Chondrocyte (in vitro differentiated cells): ENCODE data around the gene RBBP8. TPM values are rescaled to one million over a fixed set of nuclear protein-coding genes. Genes with fewer than 3 reads are reported as not detected.
A peak's percentile ranks its signal among the peaks of the same experiment; 100 is the strongest.

ENCODE experiments used
- DNase-seq: peaks from one replicate; pipeline ENCODE4 v3.0.0; 2021; ENCODE audit warnings: mixed read lengths, low spot score
- H3K27ac Mint-ChIP-seq: one replicate; pipeline ENCODE4 v1.8.0; 2021; ENCODE audit warnings: mild to moderate bottlenecking, moderate library complexity, mixed read lengths; ENCODE audit not compliant: unreplicated experiment
- H3K27me3 Mint-ChIP-seq: 2 replicates; pipeline ENCODE4 v1.8.0; 2021; ENCODE audit warnings: low read depth, mixed read lengths
- H3K36me3 Mint-ChIP-seq: 2 replicates; pipeline ENCODE4 v1.8.0; 2021; ENCODE audit warnings: low read depth, mixed read lengths
- H3K4me1 Mint-ChIP-seq: 2 replicates; pipeline ENCODE4 v1.8.0; 2021; ENCODE audit warnings: low read depth, mild to moderate bottlenecking, mixed read lengths
- H3K4me3 Mint-ChIP-seq: one replicate; pipeline ENCODE4 v1.8.0; 2021; ENCODE audit warnings: mild to moderate bottlenecking, moderate library complexity, mixed read lengths; ENCODE audit not compliant: unreplicated experiment
- H3K9me3 Mint-ChIP-seq: 2 replicates; pipeline ENCODE4 v1.8.0; 2021; ENCODE audit warnings: low read depth, mixed read lengths
- total RNA-seq: library from RNA; stranded (reverse); gene quantifications from 3 replicates; pipeline ENCODE4 v1.2.1, GENCODE V29; 2021
- TF ChIP-seq, protein P1 (sequence below): fragments of 200-600 bp; sonication (generic); IDR thresholded peaks from 2 replicates; pipeline ENCODE4 v1.5.0; 2021; ENCODE audit warnings: antibody characterized with exemption, mild to moderate bottlenecking, moderate library complexity

Gene RBBP8
- total RNA-seq, 1 donor from 2014 or later: 24.7 TPM

DNA sequence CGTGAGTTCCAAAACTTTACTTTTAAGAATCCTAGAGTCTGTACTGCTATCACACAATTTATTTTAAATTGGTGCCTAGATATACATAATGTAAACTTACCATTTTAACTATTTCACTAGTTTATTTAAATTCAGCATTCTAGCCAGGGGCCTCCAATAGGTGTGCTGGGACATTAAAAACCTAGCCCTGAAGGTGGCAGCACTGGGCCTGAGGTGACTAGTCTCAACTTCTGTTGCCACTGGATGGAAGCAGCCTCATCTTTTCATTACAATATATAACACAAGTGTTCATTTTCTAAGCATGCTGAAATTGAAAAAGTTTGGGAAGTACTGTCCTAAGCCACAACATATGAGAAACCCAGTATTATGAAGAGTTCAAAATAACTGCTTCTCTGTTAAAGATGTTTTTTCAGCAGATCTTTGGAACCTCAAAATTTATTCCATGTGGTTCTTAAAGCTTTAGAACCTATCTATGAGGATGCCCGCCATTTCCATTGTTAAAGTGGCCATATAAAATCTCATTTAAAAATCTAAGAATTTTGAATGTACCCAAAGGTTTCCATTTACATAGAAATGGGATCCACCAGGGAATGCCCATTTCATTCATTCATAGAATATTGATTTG, 2.9 kb upstream of the RBBP8 start:
- Mint-ChIP-seq H3K4me3 (no peak overlapping the region), H3K4me1 (peaks cover 13% of the 10 kb centered on the region), H3K27me3 (no peaks in the 10 kb centered on the region), H3K27ac (no peak overlapping the region), H3K9me3 (no peaks in the 10 kb centered on the region), H3K36me3 (no peaks in the 10 kb centered on the region)
- TF ChIP-seq, protein P1, sequence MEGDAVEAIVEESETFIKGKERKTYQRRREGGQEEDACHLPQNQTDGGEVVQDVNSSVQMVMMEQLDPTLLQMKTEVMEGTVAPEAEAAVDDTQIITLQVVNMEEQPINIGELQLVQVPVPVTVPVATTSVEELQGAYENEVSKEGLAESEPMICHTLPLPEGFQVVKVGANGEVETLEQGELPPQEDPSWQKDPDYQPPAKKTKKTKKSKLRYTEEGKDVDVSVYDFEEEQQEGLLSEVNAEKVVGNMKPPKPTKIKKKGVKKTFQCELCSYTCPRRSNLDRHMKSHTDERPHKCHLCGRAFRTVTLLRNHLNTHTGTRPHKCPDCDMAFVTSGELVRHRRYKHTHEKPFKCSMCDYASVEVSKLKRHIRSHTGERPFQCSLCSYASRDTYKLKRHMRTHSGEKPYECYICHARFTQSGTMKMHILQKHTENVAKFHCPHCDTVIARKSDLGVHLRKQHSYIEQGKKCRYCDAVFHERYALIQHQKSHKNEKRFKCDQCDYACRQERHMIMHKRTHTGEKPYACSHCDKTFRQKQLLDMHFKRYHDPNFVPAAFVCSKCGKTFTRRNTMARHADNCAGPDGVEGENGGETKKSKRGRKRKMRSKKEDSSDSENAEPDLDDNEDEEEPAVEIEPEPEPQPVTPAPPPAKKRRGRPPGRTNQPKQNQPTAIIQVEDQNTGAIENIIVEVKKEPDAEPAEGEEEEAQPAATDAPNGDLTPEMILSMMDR: peak; percentile 88
- no peak for DNase-seq

DNA sequence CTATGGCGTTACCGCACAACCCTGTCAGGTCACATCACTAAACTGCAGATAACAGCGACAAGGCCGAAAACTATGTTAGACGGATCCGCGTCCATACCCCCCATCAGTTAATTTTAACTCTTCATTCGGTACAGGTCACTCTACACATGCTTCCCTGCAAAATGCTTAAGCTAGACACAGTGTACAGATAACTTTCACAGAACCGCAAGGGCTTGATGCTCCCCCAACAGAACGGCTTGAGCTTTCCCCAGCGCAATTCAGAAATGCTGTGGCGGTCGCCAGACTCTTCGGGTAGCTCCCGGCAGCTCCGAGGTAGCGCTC, 283 bp upstream of the RBBP8 start:
- no peaks in the 10 kb centered on the region for H3K9me3 Mint-ChIP-seq
- H3K4me3 Mint-ChIP-seq: peak overlapping the region; percentile 90
- H3K27me3 Mint-ChIP-seq: no peaks in the 10 kb centered on the region
- no peak for DNase-seq
- TF ChIP-seq, protein P1: no peak
- peak overlapping the region; percentile 58 for H3K27ac Mint-ChIP-seq
- H3K4me1 Mint-ChIP-seq: peaks cover 13% of the 10 kb centered on the region
- H3K36me3 Mint-ChIP-seq: peaks cover 1% of the 10 kb centered on the region

DNA sequence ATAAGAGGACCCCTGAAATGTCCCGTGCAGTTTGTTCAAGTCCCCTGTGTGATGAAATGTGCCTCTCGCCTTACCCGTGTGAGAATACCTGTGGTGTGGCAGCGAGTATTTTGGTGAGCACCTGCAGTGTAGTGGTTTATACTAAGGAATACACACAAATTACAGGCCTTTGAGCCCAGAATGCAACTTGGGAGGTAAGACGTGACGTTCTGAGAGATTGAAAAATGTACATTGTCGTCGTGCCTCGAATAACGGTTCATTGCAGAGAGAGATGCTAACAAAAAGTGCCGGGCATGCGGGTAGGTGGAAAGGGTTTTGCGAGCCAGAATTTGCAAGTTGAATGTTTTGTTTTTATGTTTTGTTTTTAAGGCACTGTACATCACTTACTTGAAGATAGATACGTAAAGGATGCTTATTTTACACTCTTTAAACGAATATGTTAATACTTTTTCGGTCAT, 867 bp downstream of the RBBP8 start:
- Mint-ChIP-seq H3K9me3 (no peaks in the 10 kb centered on the region), H3K36me3 (peaks cover 1% of the 10 kb centered on the region), H3K27ac (peak overlapping the region; percentile 96), H3K4me1 (peaks cover 13% of the 10 kb centered on the region), H3K4me3 (peak overlapping the region; percentile 90), H3K27me3 (no peaks in the 10 kb centered on the region)
- DNase-seq: no peak
- TF ChIP-seq, protein P1: no peak

DNA sequence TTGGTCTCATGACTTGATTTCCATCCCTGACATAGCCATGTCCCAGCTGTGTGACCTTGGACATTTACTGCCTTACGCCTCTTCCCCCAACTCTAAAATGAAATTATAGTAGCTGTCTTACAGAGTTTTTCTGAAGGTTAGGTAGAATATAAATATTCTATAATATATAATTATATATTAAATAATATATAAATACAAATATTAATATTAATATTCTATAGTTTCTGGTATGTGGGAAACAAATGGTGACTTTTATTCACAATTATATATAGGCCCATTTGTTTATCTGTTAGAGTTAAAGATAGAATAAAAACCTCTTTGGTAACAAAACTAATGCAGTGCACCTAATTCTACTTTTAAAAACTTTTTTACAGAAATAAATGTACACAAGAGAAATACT, 1.7 kb downstream of the RBBP8 start:
- no peaks in the 10 kb centered on the region for H3K27me3 Mint-ChIP-seq
- no peaks in the 10 kb centered on the region for H3K9me3 Mint-ChIP-seq
- no peak for DNase-seq
- H3K4me3 Mint-ChIP-seq: peak overlapping the region; percentile 52
- H3K36me3 Mint-ChIP-seq: peaks cover 1% of the 10 kb centered on the region
- peaks cover 13% of the 10 kb centered on the region for H3K4me1 Mint-ChIP-seq
- no peak overlapping the region for H3K27ac Mint-ChIP-seq
- TF ChIP-seq, protein P1: no peak

DNA sequence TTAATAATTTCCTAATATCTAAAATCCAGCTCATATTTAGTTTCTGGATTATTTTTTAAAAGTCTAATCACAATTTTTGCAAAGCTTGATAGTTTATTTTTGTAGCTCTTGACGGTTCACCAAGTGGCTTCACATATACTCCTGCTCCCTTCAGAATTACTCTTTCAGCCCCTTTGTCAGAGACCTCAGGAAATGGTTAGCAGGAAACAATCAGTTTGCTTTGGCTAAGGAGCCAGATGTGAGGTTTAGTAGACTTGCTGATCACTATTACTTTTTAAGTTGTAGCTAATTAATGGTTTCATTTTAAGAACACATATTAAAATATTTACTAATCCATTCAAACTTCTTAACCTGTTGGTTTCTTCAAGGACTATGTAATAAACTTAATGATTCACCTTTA, 2.3 kb downstream of the RBBP8 start:
- H3K27ac Mint-ChIP-seq: no peak overlapping the region
- no peak for DNase-seq
- H3K9me3 Mint-ChIP-seq: no peaks in the 10 kb centered on the region
- peaks cover 13% of the 10 kb centered on the region for H3K4me1 Mint-ChIP-seq
- H3K36me3 Mint-ChIP-seq: peaks cover 1% of the 10 kb centered on the region
- no peaks in the 10 kb centered on the region for H3K27me3 Mint-ChIP-seq
- TF ChIP-seq, protein P1: no peak
- H3K4me3 Mint-ChIP-seq: no peak overlapping the region
